Measurements from ENCODE around the gene FAN1. TPM values are rescaled to one million over a fixed set of nuclear protein-coding genes. Genes with fewer than 3 reads are reported as not detected.

Gene FAN1
- polyA plus RNA-seq, 3 donors, result 0.38 to 7.9 (median 0.95) TPM

GRCh38 chr15:30917675-30918074, 14.0 kb downstream of the FAN1 start:
- TF ChIP-seq, protein P1, sequence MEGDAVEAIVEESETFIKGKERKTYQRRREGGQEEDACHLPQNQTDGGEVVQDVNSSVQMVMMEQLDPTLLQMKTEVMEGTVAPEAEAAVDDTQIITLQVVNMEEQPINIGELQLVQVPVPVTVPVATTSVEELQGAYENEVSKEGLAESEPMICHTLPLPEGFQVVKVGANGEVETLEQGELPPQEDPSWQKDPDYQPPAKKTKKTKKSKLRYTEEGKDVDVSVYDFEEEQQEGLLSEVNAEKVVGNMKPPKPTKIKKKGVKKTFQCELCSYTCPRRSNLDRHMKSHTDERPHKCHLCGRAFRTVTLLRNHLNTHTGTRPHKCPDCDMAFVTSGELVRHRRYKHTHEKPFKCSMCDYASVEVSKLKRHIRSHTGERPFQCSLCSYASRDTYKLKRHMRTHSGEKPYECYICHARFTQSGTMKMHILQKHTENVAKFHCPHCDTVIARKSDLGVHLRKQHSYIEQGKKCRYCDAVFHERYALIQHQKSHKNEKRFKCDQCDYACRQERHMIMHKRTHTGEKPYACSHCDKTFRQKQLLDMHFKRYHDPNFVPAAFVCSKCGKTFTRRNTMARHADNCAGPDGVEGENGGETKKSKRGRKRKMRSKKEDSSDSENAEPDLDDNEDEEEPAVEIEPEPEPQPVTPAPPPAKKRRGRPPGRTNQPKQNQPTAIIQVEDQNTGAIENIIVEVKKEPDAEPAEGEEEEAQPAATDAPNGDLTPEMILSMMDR (IDR thresholded peaks at IDR 0.05), result no peak
- Mint-ChIP-seq H3K36me3 (peaks cover 62 to 80% of the 10 kb centered on the region in 2 donors), H3K4me1 (no peaks in the 10 kb centered on the region), H3K27ac (no peak overlapping the region), H3K27me3 (ENCODE audit: low read depth in 3 of 3) (no peaks in the 10 kb centered on the region), H3K4me3 (no peak overlapping the region), H3K9me3 (no peaks in the 10 kb centered on the region)
- no peak overlapping the region for H3K9ac ChIP-seq (ENCODE audit: insufficient read depth, low read length, poor library complexity, severe bottlenecking)
- no peaks in the 10 kb centered on the region for H3K27me3 ChIP-seq (ENCODE audit: control insufficient read depth in 2 of 2, insufficient read depth in 2 of 2, low read length in 2 of 2)
- no peaks in the 10 kb centered on the region for H4K20me1 ChIP-seq (ENCODE audit: insufficient read depth, low read length)
- no peak overlapping the region for H3K4me2 ChIP-seq (replicated peaks; ENCODE audit: extremely low read depth, low read length, poor library complexity, severe bottlenecking)
- intact Hi-C loops (cut with micrococcal nuclease), result no loop called here
- no peak overlapping the region for H3K27ac ChIP-seq (ENCODE audit: low read depth in 1 of 2, low read length in 2 of 2)
- H2AFZ ChIP-seq (ENCODE audit: insufficient read depth, low read depth, low read length, poor library complexity, severe bottlenecking), result no peak overlapping the region
- H3K9me3 ChIP-seq (replicated peaks in 1 of 2; ENCODE audit: control insufficient read depth in 1 of 2, insufficient read depth in 1 of 2, low read length in 2 of 2), result no peaks in the 10 kb centered on the region
- no peak for DNase-seq
- no peaks in the 10 kb centered on the region for H3K79me2 ChIP-seq (ENCODE audit: insufficient read depth, low read length)
- no peaks in the 10 kb centered on the region for H3K4me1 ChIP-seq (ENCODE audit: control insufficient read depth in 1 of 2, insufficient read depth in 2 of 2, low read length in 2 of 2)
- peaks cover 26 to 82% of the 10 kb centered on the region in 2 donors for H3K36me3 ChIP-seq (replicated peaks in 1 of 2; ENCODE audit: control insufficient read depth in 1 of 2, insufficient read depth in 2 of 2, low read length in 2 of 2)
- no CpG with 5 or more reads among the region's 1 CpG for WGBS (ENCODE audit: insufficient coverage)
- H3K4me3 ChIP-seq (replicated peaks in 1 of 3; ENCODE audit: low read depth in 2 of 3, low read length in 3 of 3), result no peak overlapping the region

GRCh38 chr15:30918366-30918765, 14.7 kb downstream of the FAN1 start:
- no peaks in the 10 kb centered on the region for H3K9me3 ChIP-seq (replicated peaks in 1 of 2; ENCODE audit: control insufficient read depth in 1 of 2, insufficient read depth in 1 of 2, low read length in 2 of 2)
- Mint-ChIP-seq H3K4me1 (no peaks in the 10 kb centered on the region), H3K4me3 (no peak overlapping the region), H3K9me3 (no peaks in the 10 kb centered on the region), H3K27ac (no peak overlapping the region), H3K36me3 (peaks cover 61 to 76% of the 10 kb centered on the region in 2 donors), H3K27me3 (ENCODE audit: low read depth in 3 of 3) (no peaks in the 10 kb centered on the region)
- no peaks in the 10 kb centered on the region for H3K27me3 ChIP-seq (ENCODE audit: control insufficient read depth in 2 of 2, insufficient read depth in 2 of 2, low read length in 2 of 2)
- H3K9ac ChIP-seq (ENCODE audit: insufficient read depth, low read length, poor library complexity, severe bottlenecking), result no peak overlapping the region
- intact Hi-C loops (cut with micrococcal nuclease), result no loop called here
- no peaks in the 10 kb centered on the region for H3K79me2 ChIP-seq (ENCODE audit: insufficient read depth, low read length)
- H3K4me1 ChIP-seq (ENCODE audit: control insufficient read depth in 1 of 2, insufficient read depth in 2 of 2, low read length in 2 of 2), result no peaks in the 10 kb centered on the region
- H4K20me1 ChIP-seq (ENCODE audit: insufficient read depth, low read length), result no peaks in the 10 kb centered on the region
- no peak overlapping the region for H3K27ac ChIP-seq (ENCODE audit: low read depth in 1 of 2, low read length in 2 of 2)
- TF ChIP-seq, protein P1 (IDR thresholded peaks at IDR 0.05), result no peak
- WGBS (ENCODE audit: insufficient coverage), result no CpG with 5 or more reads among the region's 5 CpGs
- DNase-seq, result no peak
- H2AFZ ChIP-seq (ENCODE audit: insufficient read depth, low read depth, low read length, poor library complexity, severe bottlenecking), result no peak overlapping the region
- peaks cover 26 to 84% of the 10 kb centered on the region in 2 donors for H3K36me3 ChIP-seq (replicated peaks in 1 of 2; ENCODE audit: control insufficient read depth in 1 of 2, insufficient read depth in 2 of 2, low read length in 2 of 2)
- H3K4me3 ChIP-seq (replicated peaks in 1 of 3; ENCODE audit: low read depth in 2 of 3, low read length in 3 of 3), result no peak overlapping the region
- H3K4me2 ChIP-seq (replicated peaks; ENCODE audit: extremely low read depth, low read length, poor library complexity, severe bottlenecking), result no peak overlapping the region

All from CD14-positive monocyte (primary cell).